OCI-LY3 (cell line): ENCODE data around the gene HRAS.

Experiments used
- H2AFZ ChIP-seq: fragments of 200-600, 300-600 bp; shearing (Covaris generic); 2 replicates; pipeline ENCODE4 v1.6.0; 2014; ENCODE audit warnings: antibody characterized with exemption, low read depth, low read length
- H3K27ac ChIP-seq: fragments of 200-600, 300-600 bp; sonication (generic); 2 replicates; pipeline ENCODE4 v1.5.1; 2014; ENCODE audit warnings: mild to moderate bottlenecking, low read length, moderate library complexity, mixed read lengths
- H3K27me3 ChIP-seq: fragments of 200-600, 300-600 bp; sonication (generic); 2 replicates; pipeline ENCODE4 v1.6.1; 2014; ENCODE audit warnings: low read depth, low read length, mixed read lengths
- H3K36me3 ChIP-seq: fragments of 200-600, 300-600 bp; sonication (generic); replicated peaks from 2 replicates; pipeline ENCODE3; 2014; ENCODE audit warnings: low read depth, low read length, mixed read lengths
- H3K4me1 ChIP-seq: fragments of 300-600, 200-600 bp; sonication (generic); 2 replicates; pipeline ENCODE4 v1.6.1; 2014; ENCODE audit warnings: low read length, mixed read lengths
- H3K4me2 ChIP-seq: fragments of 200-600, 300-600 bp; sonication (generic); 2 replicates; pipeline ENCODE4 v1.6.1; 2014; ENCODE audit warnings: low read length, mixed read lengths
- H3K4me3 ChIP-seq: fragments of 300-600, 200-600 bp; sonication (generic); 2 replicates; pipeline ENCODE4 v1.5.1; 2014; ENCODE audit warnings: antibody characterized with exemption, mild to moderate bottlenecking, low read length, moderate library complexity
- H3K79me2 ChIP-seq: fragments of 300-600, 200-600 bp; shearing (Covaris generic); 2 replicates; pipeline ENCODE4 v1.6.1; 2014; ENCODE audit warnings: mild to moderate bottlenecking, low read length, mixed read lengths
- H3K9ac ChIP-seq: fragments of 300-600, 200-600 bp; shearing (Covaris generic); 2 replicates; pipeline ENCODE4 v1.6.0; 2014; ENCODE audit warnings: mild to moderate bottlenecking, low read length, moderate library complexity
- H3K9me3 ChIP-seq: fragments of 200-600, 300-600 bp; shearing (Covaris generic); 2 replicates; pipeline ENCODE4 v1.6.1; 2014; ENCODE audit warnings: low read length, mixed read lengths; ENCODE audit not compliant: insufficient read depth
- H4K20me1 ChIP-seq: fragments of 200-600, 300-600 bp; sonication (generic); 2 replicates; pipeline ENCODE4 v1.6.1; 2016; ENCODE audit warnings: low read length, mixed read lengths; ENCODE audit not compliant: insufficient read depth
- EZH2phosphoT487 ChIP-seq: fragments of 200-600 bp; shearing (Covaris generic); IDR thresholded peaks from 2 replicates; pipeline ENCODE4 v1.6.1; 2018; ENCODE audit warnings: antibody characterized with exemption, mixed run types, low read depth
- TF ChIP-seq, protein P1 (sequence below): fragments of 200-600, 300-600 bp; sonication (generic); IDR thresholded peaks from 2 replicates; pipeline ENCODE4 v1.5.1; 2014; ENCODE audit warnings: antibody characterized with exemption, low read length, low read depth

HRAS gene

DNA sequence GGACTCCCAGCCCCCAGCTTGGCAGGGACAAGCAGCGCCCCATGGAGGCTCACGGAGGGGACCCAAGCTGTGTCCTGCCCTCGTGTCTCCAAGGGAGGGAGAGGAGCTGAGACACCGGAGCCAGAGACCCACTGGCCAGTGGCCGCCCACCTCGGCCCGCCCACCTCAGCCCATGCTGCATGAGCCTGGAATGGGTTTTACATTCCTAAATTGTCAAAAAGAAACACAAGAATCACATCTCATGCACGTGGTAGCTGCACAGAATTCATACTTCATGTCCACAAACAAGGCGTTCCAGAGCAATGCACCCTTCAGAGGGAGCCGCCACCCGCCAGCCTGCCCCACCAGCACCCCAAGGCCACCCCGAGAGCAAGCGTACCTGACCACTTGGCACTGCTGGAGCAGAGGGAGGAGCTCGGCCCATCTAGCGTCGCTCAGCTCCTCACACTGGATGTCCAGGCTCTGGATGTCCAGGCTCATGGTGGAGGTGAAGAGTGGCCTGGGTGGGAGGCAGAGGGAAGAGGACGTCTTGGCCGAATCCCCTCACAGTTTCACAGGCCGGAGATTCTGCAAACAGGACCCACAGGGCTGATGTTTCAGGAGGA is 33.6 kb downstream of the HRAS start:
- H3K4me2 ChIP-seq: no peak overlapping the region
- 0 out of 2 replicates have a peak, but pooled peaks cover 5% of the 10 kb centered on the region for H3K9me3 ChIP-seq
- H3K27me3 ChIP-seq: no peaks in the 10 kb centered on the region
- no peak for TF ChIP-seq EZH2phosphoT487
- TF ChIP-seq, protein P1, sequence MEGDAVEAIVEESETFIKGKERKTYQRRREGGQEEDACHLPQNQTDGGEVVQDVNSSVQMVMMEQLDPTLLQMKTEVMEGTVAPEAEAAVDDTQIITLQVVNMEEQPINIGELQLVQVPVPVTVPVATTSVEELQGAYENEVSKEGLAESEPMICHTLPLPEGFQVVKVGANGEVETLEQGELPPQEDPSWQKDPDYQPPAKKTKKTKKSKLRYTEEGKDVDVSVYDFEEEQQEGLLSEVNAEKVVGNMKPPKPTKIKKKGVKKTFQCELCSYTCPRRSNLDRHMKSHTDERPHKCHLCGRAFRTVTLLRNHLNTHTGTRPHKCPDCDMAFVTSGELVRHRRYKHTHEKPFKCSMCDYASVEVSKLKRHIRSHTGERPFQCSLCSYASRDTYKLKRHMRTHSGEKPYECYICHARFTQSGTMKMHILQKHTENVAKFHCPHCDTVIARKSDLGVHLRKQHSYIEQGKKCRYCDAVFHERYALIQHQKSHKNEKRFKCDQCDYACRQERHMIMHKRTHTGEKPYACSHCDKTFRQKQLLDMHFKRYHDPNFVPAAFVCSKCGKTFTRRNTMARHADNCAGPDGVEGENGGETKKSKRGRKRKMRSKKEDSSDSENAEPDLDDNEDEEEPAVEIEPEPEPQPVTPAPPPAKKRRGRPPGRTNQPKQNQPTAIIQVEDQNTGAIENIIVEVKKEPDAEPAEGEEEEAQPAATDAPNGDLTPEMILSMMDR: no peak
- peaks cover 40% of the 10 kb centered on the region for H3K79me2 ChIP-seq
- peaks cover 42% of the 10 kb centered on the region for H3K4me1 ChIP-seq
- H3K36me3 ChIP-seq: peaks cover 51% of the 10 kb centered on the region
- no peak overlapping the region for H2AFZ ChIP-seq
- H3K9ac ChIP-seq: no peak overlapping the region
- H4K20me1 ChIP-seq: no peaks in the 10 kb centered on the region
- no peak overlapping the region for H3K27ac ChIP-seq
- no peak overlapping the region for H3K4me3 ChIP-seq

DNA sequence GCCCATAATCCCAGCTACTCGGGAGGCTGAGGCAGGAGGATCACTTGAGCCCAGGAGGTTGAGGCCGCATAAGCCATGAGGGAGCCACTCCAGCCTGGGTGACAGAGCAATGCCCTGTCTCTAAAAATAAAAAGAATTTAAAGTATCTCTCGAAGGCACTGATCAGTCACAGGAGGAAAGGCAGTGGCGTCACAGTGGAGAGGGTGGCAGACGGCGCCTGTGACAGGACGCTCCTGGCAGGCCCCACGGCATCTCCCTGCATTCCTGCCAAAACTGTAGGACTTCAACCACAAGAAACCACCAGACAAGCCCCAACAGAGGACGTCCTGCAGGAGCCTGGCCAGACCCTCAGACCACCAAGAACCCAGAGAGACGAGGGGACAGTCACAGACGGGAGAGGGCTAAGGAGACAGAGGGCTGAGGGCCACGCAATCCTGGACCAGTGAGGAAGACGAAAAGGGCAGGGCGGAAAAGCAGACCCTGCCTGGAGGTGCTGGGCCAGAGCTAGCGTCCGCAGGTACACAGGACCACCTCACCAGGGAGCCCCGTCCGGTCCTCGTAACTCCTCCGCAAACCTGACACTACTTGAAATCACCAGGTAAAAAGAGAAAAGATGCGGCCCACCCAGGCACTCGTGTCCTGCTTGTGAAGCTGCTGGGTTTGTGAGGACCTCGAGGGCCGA is 34.2 kb downstream of the HRAS start:
- Histone ChIP-seq H3K9ac (no peak overlapping the region), H3K9me3 (0 out of 2 replicates have a peak, but pooled peaks cover 5% of the 10 kb centered on the region), H3K27ac (peak overlapping the region; percentile 45), H3K36me3 (peaks cover 54% of the 10 kb centered on the region), H2AFZ (no peak overlapping the region), H3K4me1 (peaks cover 42% of the 10 kb centered on the region), H3K27me3 (no peaks in the 10 kb centered on the region), H3K4me3 (no peak overlapping the region), H3K4me2 (no peak overlapping the region), H3K79me2 (peaks cover 36% of the 10 kb centered on the region), H4K20me1 (no peaks in the 10 kb centered on the region)
- TF ChIP-seq EZH2phosphoT487: no peak
- TF ChIP-seq, protein P1: no peak

DNA sequence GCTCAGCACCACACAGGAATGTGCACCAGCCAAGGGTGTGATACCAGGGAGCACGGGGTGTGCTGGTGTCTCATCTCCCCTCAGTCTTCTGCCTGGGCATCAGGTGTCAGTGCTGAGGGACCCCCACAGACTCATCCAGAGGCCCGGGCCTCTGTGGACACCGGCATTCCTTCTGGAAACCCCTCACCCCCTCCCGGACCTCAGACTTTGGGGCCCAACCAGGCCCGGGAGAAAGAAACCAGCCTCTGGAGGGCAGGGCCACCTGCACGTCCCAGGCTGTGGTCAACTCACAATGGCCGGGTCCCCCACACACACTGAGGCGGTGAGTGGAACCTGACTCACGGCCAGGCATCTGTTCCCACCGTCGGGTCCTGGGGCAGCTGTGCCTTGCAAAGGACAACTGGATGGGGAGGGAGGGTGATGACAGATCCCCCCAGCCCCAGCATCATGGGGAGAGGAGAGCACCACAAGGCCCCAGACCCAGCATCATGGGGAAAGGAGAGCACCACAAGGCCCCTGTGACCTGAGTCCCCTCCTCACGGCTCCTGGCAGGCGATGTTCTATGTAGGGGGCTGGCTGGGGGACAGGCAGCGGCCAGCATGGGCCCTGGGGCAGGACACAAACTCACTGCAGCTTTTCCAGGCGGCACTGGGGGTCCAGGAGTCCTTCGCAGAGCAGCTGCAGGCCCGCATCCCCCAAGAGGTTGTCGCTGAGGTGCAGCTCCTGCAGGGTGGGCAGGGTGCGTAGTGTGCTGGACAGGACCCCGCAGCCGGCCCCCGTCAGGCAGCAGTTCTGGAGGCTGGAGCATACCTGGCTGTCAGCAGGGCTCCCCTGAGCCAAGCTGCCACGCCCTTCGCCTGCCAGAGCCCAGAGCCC is 35.9 kb downstream of the HRAS start:
- Histone ChIP-seq H2AFZ (no peak overlapping the region), H3K36me3 (peaks cover 53% of the 10 kb centered on the region)

More for the DNA sequence above, 35.9 kb downstream of the HRAS start:
- no peak for TF ChIP-seq EZH2phosphoT487
- TF ChIP-seq, protein P1: no peak
- no peak overlapping the region for H3K9ac ChIP-seq
- peaks cover 30% of the 10 kb centered on the region for H3K4me1 ChIP-seq
- no peak overlapping the region for H3K4me2 ChIP-seq
- H4K20me1 ChIP-seq: no peaks in the 10 kb centered on the region
- no peak overlapping the region for H3K27ac ChIP-seq
- H3K27me3 ChIP-seq: no peaks in the 10 kb centered on the region
- 0 out of 2 replicates have a peak, but pooled peaks cover 5% of the 10 kb centered on the region for H3K9me3 ChIP-seq
- H3K4me3 ChIP-seq: no peak overlapping the region
- H3K79me2 ChIP-seq: peaks cover 19% of the 10 kb centered on the region
